HepG2 (cell line): ENCODE measurements around the gene UBE2O. TPM values are rescaled to one million over a fixed set of nuclear protein-coding genes. Genes with fewer than 3 reads are reported as not detected.
A peak's percentile ranks its signal among the peaks of the same experiment; 100 is the strongest.

Experiments used
- CHD2 ChIP-seq: IDR thresholded peaks from 2 replicates; pipeline ENCODE4 v1.6.1; 2011; ENCODE audit warnings: low read depth, low read length, improper control_type of control experiment
- EP300 ChIP-seq, 3 experiments: sonication (generic) in 1 of 3; formaldehyde crosslinking in 1 of 3; IDR thresholded peaks; 2 replicates each; pipeline versions ENCODE4 v1.5.1 to v1.6.1; 2011 to 2020; ENCODE audit warnings: low read depth in 2 of 3, low read length in 2 of 3, borderline replicate concordance in 1 of 3, improper control_type of control experiment in 1 of 3, mild to moderate bottlenecking in 1 of 3, missing genetic modification reagents in 1 of 3, moderate library complexity in 1 of 3
- KDM2A ChIP-seq: sonication (generic); formaldehyde crosslinking; IDR thresholded peaks from 2 replicates; pipeline ENCODE4 v1.4.0; 2020; ENCODE audit warnings: low read depth, missing genetic modification reagents, borderline replicate concordance
- KLF12 ChIP-seq: sonication (generic); formaldehyde crosslinking; IDR thresholded peaks from 2 replicates; pipeline ENCODE4 v1.4.0; 2020; ENCODE audit warnings: missing genetic modification reagents, borderline replicate concordance
- MBD4 ChIP-seq: IDR thresholded peaks from 2 replicates; pipeline ENCODE4 v1.6.1; 2012; ENCODE audit warnings: low read length, inconsistent platforms, borderline replicate concordance
- POLR2AphosphoS2 ChIP-seq: IDR thresholded peaks from 2 replicates; pipeline ENCODE4 v1.6.1; 2011; ENCODE audit warnings: low read depth, low read length, improper control_type of control experiment
- SIX1 ChIP-seq: sonication (generic); formaldehyde crosslinking; IDR thresholded peaks from 2 replicates; pipeline ENCODE4 v1.4.0; 2020; ENCODE audit warnings: missing genetic modification reagents, borderline replicate concordance
- TCF7 ChIP-seq: sonication (generic); IDR thresholded peaks from 2 replicates; pipeline ENCODE4 v1.6.1; 2016; ENCODE audit warnings: antibody characterized with exemption, low read depth
- ZMAT3 ChIP-seq: sonication (generic); formaldehyde crosslinking; conservative IDR thresholded peaks from 2 replicates; pipeline ENCODE4 v1.7.0; 2021; ENCODE audit warnings: missing genetic modification reagents
- ZNF3 ChIP-seq: IDR thresholded peaks from 2 replicates; pipeline ENCODE4 v1.7.0; 2017; ENCODE audit warnings: inconsistent platforms
- ZNF44 ChIP-seq: sonication (generic); formaldehyde crosslinking; IDR thresholded peaks from 2 replicates; pipeline ENCODE4 v1.5.1; 2020; ENCODE audit warnings: mild to moderate bottlenecking, missing genetic modification reagents
- ZNF543 ChIP-seq: sonication (generic); formaldehyde crosslinking; IDR thresholded peaks from 2 replicates; pipeline ENCODE4 v1.4.0; 2020; ENCODE audit warnings: mild to moderate bottlenecking, missing genetic modification reagents
- polyA plus RNA-seq, 8 experiments: library from polyadenylated mRNA; depleted of rRNA in 3 of 8; stranded (reverse) in 7 of 8; unstranded in 1 of 8; fragments of >200 nt; fragmentation: Illumina TruSeq in 4 of 8; extraction: Trizol in 4 of 8; gene quantifications; 2 replicates each; pipeline versions ENCODE4 v1.2.1 to v1.2.3, GENCODE V29; 2011 to 2016; ENCODE audit warnings: low read depth in 4 of 8, missing spikeins in 1 of 8, mixed read lengths in 1 of 8; ENCODE audit not compliant: insufficient read depth in 1 of 8
- total RNA-seq, 5 experiments: library from RNA; depleted of rRNA; stranded (reverse); fragments of >200 nt; fragmentation: Illumina TruSeq; extraction: Trizol; gene quantifications; 2 replicates each; pipeline ENCODE4 v1.2.3, GENCODE V29; 2016; ENCODE audit warnings: low read depth in 1 of 5
- TF ChIP-seq, protein P1 (sequence below): sonication (generic); formaldehyde crosslinking; conservative IDR thresholded peaks from 2 replicates; pipeline ENCODE4 v1.4.0; 2020; ENCODE audit warnings: missing genetic modification reagents
- TF ChIP-seq, protein P2 (sequence below): sonication (generic); formaldehyde crosslinking; IDR thresholded peaks from 2 replicates; pipeline ENCODE4 v1.8.0; 2022; ENCODE audit warnings: mild to moderate bottlenecking, missing genetic modification reagents; ENCODE audit not compliant: insufficient replicate concordance
- TF ChIP-seq, protein P3 (sequence below): sonication (generic); formaldehyde crosslinking; IDR thresholded peaks from 2 replicates; pipeline ENCODE4 v1.4.0; 2020; ENCODE audit warnings: missing genetic modification reagents
- TF ChIP-seq, protein P4 (sequence below): sonication (generic); formaldehyde crosslinking; IDR thresholded peaks from 2 replicates; pipeline ENCODE4 v1.8.0; 2022; ENCODE audit warnings: mild to moderate bottlenecking, missing genetic modification reagents

The UBE2O gene
- total and polyA plus RNA-seq, 2 of the 13 experiments (the other 11 are each of a cell fraction or from before 2014, with no cell fraction given): 21.5 to 23.5 TPM

DNA sequence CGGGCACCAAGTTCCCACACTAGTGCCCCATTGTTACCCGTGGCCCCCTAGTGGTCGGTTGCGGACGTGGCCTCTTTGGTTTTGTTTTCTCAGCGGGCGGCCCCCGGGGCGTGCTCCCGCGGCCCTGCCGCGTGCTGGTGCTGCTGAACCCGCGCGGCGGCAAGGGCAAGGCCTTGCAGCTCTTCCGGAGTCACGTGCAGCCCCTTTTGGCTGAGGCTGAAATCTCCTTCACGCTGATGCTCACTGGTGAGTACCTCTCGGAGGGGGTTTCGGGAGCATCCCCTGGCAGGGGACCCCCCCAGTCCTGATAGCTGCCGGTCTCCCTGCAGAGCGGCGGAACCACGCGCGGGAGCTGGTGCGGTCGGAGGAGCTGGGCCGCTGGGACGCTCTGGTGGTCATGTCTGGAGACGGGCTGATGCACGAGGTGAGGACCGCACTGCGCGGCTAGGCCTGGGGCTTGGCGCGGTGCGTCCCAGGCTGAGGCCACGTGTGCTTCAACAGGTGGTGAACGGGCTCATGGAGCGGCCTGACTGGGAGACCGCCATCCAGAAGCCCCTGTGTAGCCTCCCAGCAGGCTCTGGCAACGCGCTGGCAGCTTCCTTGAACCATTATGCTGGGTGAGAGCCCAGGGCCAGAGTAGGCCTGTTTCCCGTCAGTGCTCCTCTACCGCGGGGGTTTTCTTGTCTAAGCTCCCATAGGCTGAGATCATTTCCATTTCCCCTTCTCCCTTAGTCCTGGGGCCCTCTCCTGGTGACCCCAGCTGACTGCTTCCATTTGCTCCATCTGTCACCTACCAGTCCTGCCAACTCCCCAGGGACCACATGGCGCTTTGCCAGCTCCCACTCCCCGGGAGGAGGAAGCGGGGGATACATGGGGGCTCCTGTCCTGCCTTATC, 66.8 kb downstream of the UBE2O start (continued):
- TF ChIP-seq SIX1 (CRISPR knock-in tag) (peak; percentile 62; the same call in 1 of the 2 replicates), ZNF44 (CRISPR knock-in tag) (peak; percentile 100), POLR2AphosphoS2 (no peak), TCF7 (no peak), CHD2 (no peak), ZNF3 (CRISPR knock-in tag) (no peak), KLF12 (CRISPR knock-in tag) (peak; percentile 99), KDM2A (CRISPR knock-in tag) (peak; percentile 95), ZMAT3 (CRISPR knock-in tag) (peak; percentile 99), ZNF543 (CRISPR knock-in tag) (peak; percentile 94; the same call in 1 of the 2 replicates), EP300 (IDR thresholded peaks at IDR 0.05; ENCODE audit: low read depth in 2 of 2, low read length in 2 of 2) (no peak; a peak in 1 of 4 replicates), EP300 (CRISPR knock-in tag; IDR thresholded peaks at IDR 0.05; ENCODE audit: borderline replicate concordance) (peak; percentile 57; the same call in 1 of the 2 replicates), MBD4 (no peak)
- TF ChIP-seq, protein P1, sequence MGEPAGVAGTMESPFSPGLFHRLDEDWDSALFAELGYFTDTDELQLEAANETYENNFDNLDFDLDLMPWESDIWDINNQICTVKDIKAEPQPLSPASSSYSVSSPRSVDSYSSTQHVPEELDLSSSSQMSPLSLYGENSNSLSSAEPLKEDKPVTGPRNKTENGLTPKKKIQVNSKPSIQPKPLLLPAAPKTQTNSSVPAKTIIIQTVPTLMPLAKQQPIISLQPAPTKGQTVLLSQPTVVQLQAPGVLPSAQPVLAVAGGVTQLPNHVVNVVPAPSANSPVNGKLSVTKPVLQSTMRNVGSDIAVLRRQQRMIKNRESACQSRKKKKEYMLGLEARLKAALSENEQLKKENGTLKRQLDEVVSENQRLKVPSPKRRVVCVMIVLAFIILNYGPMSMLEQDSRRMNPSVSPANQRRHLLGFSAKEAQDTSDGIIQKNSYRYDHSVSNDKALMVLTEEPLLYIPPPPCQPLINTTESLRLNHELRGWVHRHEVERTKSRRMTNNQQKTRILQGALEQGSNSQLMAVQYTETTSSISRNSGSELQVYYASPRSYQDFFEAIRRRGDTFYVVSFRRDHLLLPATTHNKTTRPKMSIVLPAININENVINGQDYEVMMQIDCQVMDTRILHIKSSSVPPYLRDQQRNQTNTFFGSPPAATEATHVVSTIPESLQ: peak; percentile 91; the same call in 1 of the 2 replicates
- TF ChIP-seq, protein P2, sequence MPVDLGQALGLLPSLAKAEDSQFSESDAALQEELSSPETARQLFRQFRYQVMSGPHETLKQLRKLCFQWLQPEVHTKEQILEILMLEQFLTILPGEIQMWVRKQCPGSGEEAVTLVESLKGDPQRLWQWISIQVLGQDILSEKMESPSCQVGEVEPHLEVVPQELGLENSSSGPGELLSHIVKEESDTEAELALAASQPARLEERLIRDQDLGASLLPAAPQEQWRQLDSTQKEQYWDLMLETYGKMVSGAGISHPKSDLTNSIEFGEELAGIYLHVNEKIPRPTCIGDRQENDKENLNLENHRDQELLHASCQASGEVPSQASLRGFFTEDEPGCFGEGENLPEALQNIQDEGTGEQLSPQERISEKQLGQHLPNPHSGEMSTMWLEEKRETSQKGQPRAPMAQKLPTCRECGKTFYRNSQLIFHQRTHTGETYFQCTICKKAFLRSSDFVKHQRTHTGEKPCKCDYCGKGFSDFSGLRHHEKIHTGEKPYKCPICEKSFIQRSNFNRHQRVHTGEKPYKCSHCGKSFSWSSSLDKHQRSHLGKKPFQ (CRISPR knock-in tag): peak; percentile 97
- TF ChIP-seq, protein P3, sequence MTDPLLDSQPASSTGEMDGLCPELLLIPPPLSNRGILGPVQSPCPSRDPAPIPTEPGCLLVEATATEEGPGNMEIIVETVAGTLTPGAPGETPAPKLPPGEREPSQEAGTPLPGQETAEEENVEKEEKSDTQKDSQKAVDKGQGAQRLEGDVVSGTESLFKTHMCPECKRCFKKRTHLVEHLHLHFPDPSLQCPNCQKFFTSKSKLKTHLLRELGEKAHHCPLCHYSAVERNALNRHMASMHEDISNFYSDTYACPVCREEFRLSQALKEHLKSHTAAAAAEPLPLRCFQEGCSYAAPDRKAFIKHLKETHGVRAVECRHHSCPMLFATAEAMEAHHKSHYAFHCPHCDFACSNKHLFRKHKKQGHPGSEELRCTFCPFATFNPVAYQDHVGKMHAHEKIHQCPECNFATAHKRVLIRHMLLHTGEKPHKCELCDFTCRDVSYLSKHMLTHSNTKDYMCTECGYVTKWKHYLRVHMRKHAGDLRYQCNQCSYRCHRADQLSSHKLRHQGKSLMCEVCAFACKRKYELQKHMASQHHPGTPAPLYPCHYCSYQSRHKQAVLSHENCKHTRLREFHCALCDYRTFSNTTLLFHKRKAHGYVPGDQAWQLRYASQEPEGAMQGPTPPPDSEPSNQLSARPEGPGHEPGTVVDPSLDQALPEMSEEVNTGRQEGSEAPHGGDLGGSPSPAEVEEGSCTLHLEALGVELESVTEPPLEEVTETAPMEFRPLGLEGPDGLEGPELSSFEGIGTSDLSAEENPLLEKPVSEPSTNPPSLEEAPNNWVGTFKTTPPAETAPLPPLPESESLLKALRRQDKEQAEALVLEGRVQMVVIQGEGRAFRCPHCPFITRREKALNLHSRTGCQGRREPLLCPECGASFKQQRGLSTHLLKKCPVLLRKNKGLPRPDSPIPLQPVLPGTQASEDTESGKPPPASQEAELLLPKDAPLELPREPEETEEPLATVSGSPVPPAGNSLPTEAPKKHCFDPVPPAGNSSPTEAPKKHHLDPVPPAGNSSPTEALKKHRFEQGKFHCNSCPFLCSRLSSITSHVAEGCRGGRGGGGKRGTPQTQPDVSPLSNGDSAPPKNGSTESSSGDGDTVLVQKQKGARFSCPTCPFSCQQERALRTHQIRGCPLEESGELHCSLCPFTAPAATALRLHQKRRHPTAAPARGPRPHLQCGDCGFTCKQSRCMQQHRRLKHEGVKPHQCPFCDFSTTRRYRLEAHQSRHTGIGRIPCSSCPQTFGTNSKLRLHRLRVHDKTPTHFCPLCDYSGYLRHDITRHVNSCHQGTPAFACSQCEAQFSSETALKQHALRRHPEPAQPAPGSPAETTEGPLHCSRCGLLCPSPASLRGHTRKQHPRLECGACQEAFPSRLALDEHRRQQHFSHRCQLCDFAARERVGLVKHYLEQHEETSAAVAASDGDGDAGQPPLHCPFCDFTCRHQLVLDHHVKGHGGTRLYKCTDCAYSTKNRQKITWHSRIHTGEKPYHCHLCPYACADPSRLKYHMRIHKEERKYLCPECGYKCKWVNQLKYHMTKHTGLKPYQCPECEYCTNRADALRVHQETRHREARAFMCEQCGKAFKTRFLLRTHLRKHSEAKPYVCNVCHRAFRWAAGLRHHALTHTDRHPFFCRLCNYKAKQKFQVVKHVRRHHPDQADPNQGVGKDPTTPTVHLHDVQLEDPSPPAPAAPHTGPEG (CRISPR knock-in tag): peak; percentile 98
- TF ChIP-seq, protein P4, sequence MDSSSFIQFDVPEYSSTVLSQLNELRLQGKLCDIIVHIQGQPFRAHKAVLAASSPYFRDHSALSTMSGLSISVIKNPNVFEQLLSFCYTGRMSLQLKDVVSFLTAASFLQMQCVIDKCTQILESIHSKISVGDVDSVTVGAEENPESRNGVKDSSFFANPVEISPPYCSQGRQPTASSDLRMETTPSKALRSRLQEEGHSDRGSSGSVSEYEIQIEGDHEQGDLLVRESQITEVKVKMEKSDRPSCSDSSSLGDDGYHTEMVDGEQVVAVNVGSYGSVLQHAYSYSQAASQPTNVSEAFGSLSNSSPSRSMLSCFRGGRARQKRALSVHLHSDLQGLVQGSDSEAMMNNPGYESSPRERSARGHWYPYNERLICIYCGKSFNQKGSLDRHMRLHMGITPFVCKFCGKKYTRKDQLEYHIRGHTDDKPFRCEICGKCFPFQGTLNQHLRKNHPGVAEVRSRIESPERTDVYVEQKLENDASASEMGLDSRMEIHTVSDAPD (CRISPR knock-in tag): peak; percentile 90
